HL-60 (cell line): Measurements from ENCODE around the gene FHIT.

ENCODE experiments used
- POLR2AphosphoS5 ChIP-seq: IDR thresholded peaks from 2 replicates; pipeline ENCODE4 v1.6.1; 2012; ENCODE audit warnings: low read depth
- TF ChIP-seq, protein P1 (sequence below): IDR thresholded peaks from one replicate; pipeline ENCODE4 v1.5.1; 2011; ENCODE audit warnings: low read length, control low read depth, inconsistent platforms; ENCODE audit not compliant: insufficient read depth

DNA sequence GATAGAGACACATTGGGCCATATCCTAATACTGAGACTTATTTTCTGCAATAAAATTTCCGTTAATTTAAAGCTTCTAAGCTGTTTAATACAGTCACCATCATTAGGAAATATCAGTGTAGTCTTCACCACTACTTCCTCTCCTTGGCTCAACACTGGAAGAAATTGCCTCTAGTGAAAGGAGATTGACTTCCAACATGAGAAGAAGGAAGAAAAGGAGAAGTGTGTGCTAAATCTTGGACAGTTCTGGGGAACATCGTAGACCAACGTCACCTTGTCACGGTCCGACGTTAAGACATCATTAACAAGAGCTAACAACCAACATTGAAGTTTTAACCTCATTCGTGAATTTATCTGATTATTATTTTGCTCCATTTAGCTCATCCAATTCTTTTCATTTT lies 1214.4 kb downstream of the FHIT start:
- TF ChIP-seq, protein P1, sequence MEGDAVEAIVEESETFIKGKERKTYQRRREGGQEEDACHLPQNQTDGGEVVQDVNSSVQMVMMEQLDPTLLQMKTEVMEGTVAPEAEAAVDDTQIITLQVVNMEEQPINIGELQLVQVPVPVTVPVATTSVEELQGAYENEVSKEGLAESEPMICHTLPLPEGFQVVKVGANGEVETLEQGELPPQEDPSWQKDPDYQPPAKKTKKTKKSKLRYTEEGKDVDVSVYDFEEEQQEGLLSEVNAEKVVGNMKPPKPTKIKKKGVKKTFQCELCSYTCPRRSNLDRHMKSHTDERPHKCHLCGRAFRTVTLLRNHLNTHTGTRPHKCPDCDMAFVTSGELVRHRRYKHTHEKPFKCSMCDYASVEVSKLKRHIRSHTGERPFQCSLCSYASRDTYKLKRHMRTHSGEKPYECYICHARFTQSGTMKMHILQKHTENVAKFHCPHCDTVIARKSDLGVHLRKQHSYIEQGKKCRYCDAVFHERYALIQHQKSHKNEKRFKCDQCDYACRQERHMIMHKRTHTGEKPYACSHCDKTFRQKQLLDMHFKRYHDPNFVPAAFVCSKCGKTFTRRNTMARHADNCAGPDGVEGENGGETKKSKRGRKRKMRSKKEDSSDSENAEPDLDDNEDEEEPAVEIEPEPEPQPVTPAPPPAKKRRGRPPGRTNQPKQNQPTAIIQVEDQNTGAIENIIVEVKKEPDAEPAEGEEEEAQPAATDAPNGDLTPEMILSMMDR = no peak
- no peak for TF ChIP-seq POLR2AphosphoS5
